GM10248 (cell line): ENCODE data around the gene OR13C3.

Experiments used
- CTCF ChIA-PET: fragments of 300-600 bp; sonication (Branson Sonifier 250); formaldehyde crosslinking; extraction: SDS; loops from one replicate; lab custom pipeline; 2021; ENCODE audit warnings: antibody characterized with exemption; lab: Yijun Ruan, JAX
- POLR2A ChIA-PET: fragments of 350-650 bp; sonication (Branson Sonifier 250); formaldehyde crosslinking; extraction: SDS; loops from one replicate; lab custom pipeline; 2020; ENCODE audit warnings: antibody characterized with exemption; lab: Yijun Ruan, JAX
- DNase-seq: peaks from one replicate; pipeline ENCODE4 v3.0.0; 2012; ENCODE audit errors: extremely low spot score
- CTCF ChIP-seq: IDR thresholded peaks from 2 replicates; pipeline ENCODE4 v1.5.1; 2012; ENCODE audit warnings: mild to moderate bottlenecking, low read depth; ENCODE audit errors: extremely low read depth, missing control alignments, control extremely low read depth

OR13C3 gene

GRCh38 chr9:104536756-104537155, at the start of gene OR13C3:
OR13C3 (minus strand) TSS chr9:104536856; CDS start chr9:104536723, 133 bp downstream.
- POLR2A ChIA-PET = no interaction called here
- no peak for DNase-seq
- TF ChIP-seq CTCF = no peak
- CTCF ChIA-PET = no interaction called here

- CTCF ChIA-PET = interaction anchor here (0.8 to 0.9 kb wide), 2 partner anchors 9 to 17 kb away, joined by 3 read pairs; no protein-coding TSS in a partner anchor
- no peak for DNase-seq
- no peak for TF ChIP-seq CTCF
- POLR2A ChIA-PET = no interaction called here
These were observed 43.9 kb upstream of the OR13C3 start for GRCh38 chr9:104580562-104580961.

GRCh38 chr9:104577263-104577662, 40.6 kb upstream of the OR13C3 start:
- POLR2A ChIA-PET = no interaction called here
- CTCF ChIA-PET = no interaction called here
- no peak for TF ChIP-seq CTCF
- DNase-seq = no peak

GRCh38 chr9:104575456-104575855, 38.8 kb upstream of the OR13C3 start:
- ChIA-PET POLR2A (no interaction called here), CTCF (no interaction called here)
- no peak for DNase-seq
- TF ChIP-seq CTCF = no peak

- CTCF ChIA-PET = no interaction called here
- no peak for DNase-seq
- POLR2A ChIA-PET = no interaction called here
- TF ChIP-seq CTCF = no peak
These were observed 36.0 kb upstream of the OR13C3 start for GRCh38 chr9:104572612-104573011.

- CTCF ChIA-PET = no interaction called here
- POLR2A ChIA-PET = no interaction called here
- DNase-seq = no peak
- no peak for TF ChIP-seq CTCF
These were observed 32.2 kb upstream of the OR13C3 start, which contains the start of gene OR13C8 for GRCh38 chr9:104568868-104569267. OR13C8 (plus strand) TSS chr9:104569168; CDS start chr9:104569168, 0 bp downstream.
